Stimulated activated CD4-positive, alpha-beta T cell treated with anti-CD3 and anti-CD28 coated beads, Interleukin-15, amount 100 ng/mL, for 48 hours (primary cell): ENCODE results near the gene PISD.
"Not testable (repeated sequence)": the region's sequence is repeated elsewhere in the genome, so short reads cannot be mapped to it uniquely, and the experiment has no call there.

Experiments
- DNase-seq, 2 donors: peaks; one replicate each; pipeline ENCODE4 v3.0.0-alpha.2; 2020; ENCODE audit warnings: low read depth in 2 of 2

PISD gene

GRCh38 chr22:31610611-31611010 is 51.4 kb downstream of the PISD start:
- no peak for DNase-seq

GRCh38 chr22:31609716-31610115 is 52.3 kb downstream of the PISD start:
- no peak for DNase-seq

- DNase-seq: no peak
Measured at GRCh38 chr22:31607696-31608095, 54.3 kb downstream of the PISD start.

GRCh38 chr22:31605851-31606585 is 56.0 kb downstream of the PISD start:
- DNase-seq: no peak

- DNase-seq: no peak
Measured at GRCh38 chr22:31604746-31605705, 57.0 kb downstream of the PISD start.

- DNase-seq: no peak
Measured at GRCh38 chr22:31604137-31604705, 57.8 kb downstream of the PISD start.

- no peak for DNase-seq
Measured at GRCh38 chr22:31603574-31603973, 58.4 kb downstream of the PISD start.

- DNase-seq: no peak
Measured at GRCh38 chr22:31603081-31603525, 58.9 kb downstream of the PISD start.

- no peak for DNase-seq
Measured at GRCh38 chr22:31602259-31602952, 59.6 kb downstream of the PISD start.

- DNase-seq: no peak
Measured at GRCh38 chr22:31595271-31595670, 66.7 kb downstream of the PISD start.

GRCh38 chr22:31590161-31590560 is 71.9 kb downstream of the PISD start:
- DNase-seq: not testable (repeated sequence)

- DNase-seq: no peak
Measured at GRCh38 chr22:31588970-31589675, 72.9 kb downstream of the PISD start.

GRCh38 chr22:31586137-31586920 is 75.7 kb downstream of the PISD start:
- DNase-seq: no peak

- peak in 1 of 2 donors; percentile 34 for DNase-seq
Measured at GRCh38 chr22:31585161-31585859, 76.7 kb downstream of the PISD start.

- DNase-seq: no peak
Measured at GRCh38 chr22:31584804-31585160, 77.2 kb downstream of the PISD start.

GRCh38 chr22:31583861-31584485 is 78.0 kb downstream of the PISD start:
- DNase-seq: no peak

GRCh38 chr22:31579835-31580242 is 82.2 kb downstream of the PISD start:
- no peak for DNase-seq

GRCh38 chr22:31578171-31578570 is 83.8 kb downstream of the PISD start:
- DNase-seq: no peak

- DNase-seq: no peak
Measured at GRCh38 chr22:31577711-31578110, 84.3 kb downstream of the PISD start.
